OCI-LY7 (cell line): ENCODE data around the gene THSD7A. TPM values are rescaled to one million over a fixed set of nuclear protein-coding genes. Genes with fewer than 3 reads are reported as not detected.

Source experiments
- BruUV-seq: library from RNA; stranded (reverse); fragments of 400-500 nt; replicated peaks from 2 replicates; lab custom pipeline; 2021; lab: Mats Ljungman, UMichigan
- CTCF ChIA-PET: fragments of 300-600 bp; sonication (Branson Sonifier 250); formaldehyde crosslinking; loops from one replicate; lab custom pipeline; 2022; ENCODE audit warnings: antibody characterized with exemption; ENCODE audit not compliant: unreplicated experiment; lab: Charles Lee
- POLR2A ChIA-PET: fragments of 300-600 bp; sonication (Branson Sonifier 250); formaldehyde crosslinking; loops from one replicate; lab custom pipeline; 2022; ENCODE audit warnings: antibody characterized with exemption; lab: Charles Lee
- DNase-seq: peaks from one replicate; pipeline ENCODE4 v3.0.0-alpha.2; 2015; ENCODE audit warnings: low spot score
- H2AFZ ChIP-seq: fragments of 200-600 bp; sonication (generic), shearing (Covaris generic); 2 replicates; pipeline ENCODE4 v1.6.1; 2014; ENCODE audit warnings: mild to moderate bottlenecking, antibody characterized with exemption, low read length, moderate library complexity
- H3K27ac ChIP-seq: fragments of 200-600 bp; sonication (generic); 2 replicates; pipeline ENCODE4 v1.5.1; 2014; ENCODE audit warnings: mixed run types, low read depth, mild to moderate bottlenecking, moderate library complexity, low read length, inconsistent platforms; ENCODE audit not compliant: poor library complexity, severe bottlenecking
- H3K36me3 ChIP-seq: fragments of 200-600 bp; sonication (generic); 2 replicates; pipeline ENCODE4 v1.6.1; 2014; ENCODE audit warnings: mild to moderate bottlenecking, antibody characterized with exemption, low read length, moderate library complexity, mixed read lengths; ENCODE audit not compliant: insufficient read depth
- H3K4me1 ChIP-seq: fragments of 200-600 bp; sonication (generic); 2 replicates; pipeline ENCODE4 v1.5.1; 2014; ENCODE audit warnings: mild to moderate bottlenecking, low read length; ENCODE audit not compliant: insufficient read depth, poor library complexity, severe bottlenecking
- H3K4me2 ChIP-seq: fragments of 200-600 bp; sonication (generic); 2 replicates; pipeline ENCODE4 v1.6.1; 2014; ENCODE audit warnings: mild to moderate bottlenecking, low read length
- H3K4me3 ChIP-seq: fragments of 200-600 bp; sonication (generic); 2 replicates; pipeline ENCODE4 v1.5.1; 2014; ENCODE audit warnings: mild to moderate bottlenecking, low read depth, low read length; ENCODE audit not compliant: poor library complexity, severe bottlenecking
- H3K79me2 ChIP-seq: fragments of 200-600 bp; sonication (generic); 2 replicates; pipeline ENCODE4 v1.6.1; 2016; ENCODE audit warnings: low read depth, mild to moderate bottlenecking, low read length, moderate library complexity, mixed read lengths; ENCODE audit not compliant: insufficient read depth
- H3K9me2 ChIP-seq: fragments of 200-600 bp; sonication (generic); 2 replicates; pipeline ENCODE4 v1.6.1; 2016; ENCODE audit warnings: mild to moderate bottlenecking, low read length, mixed read lengths; ENCODE audit not compliant: insufficient read depth
- H3K9me3 ChIP-seq: fragments of 200-600 bp; sonication (generic); 2 replicates; pipeline ENCODE4 v1.6.1; 2014; ENCODE audit warnings: mild to moderate bottlenecking, mixed run types, low read length, mixed read lengths
- H4K20me1 ChIP-seq: fragments of 200-600 bp; sonication (generic); 2 replicates; pipeline ENCODE4 v1.6.1; 2014; ENCODE audit warnings: mild to moderate bottlenecking, antibody characterized with exemption, low read length, moderate library complexity, mixed read lengths; ENCODE audit not compliant: insufficient read depth
- CTCF ChIP-seq: fragments of 200-600 bp; sonication (generic); conservative IDR thresholded peaks from 2 replicates; pipeline ENCODE4 v1.5.1; 2014; ENCODE audit warnings: mild to moderate bottlenecking, antibody characterized with exemption, low read length, moderate library complexity, mixed read lengths
- EZH2phosphoT487 ChIP-seq: fragments of 200-600 bp; sonication (generic); IDR thresholded peaks from 2 replicates; pipeline ENCODE4 v1.6.1; 2018; ENCODE audit warnings: low read depth, borderline replicate concordance, mild to moderate bottlenecking, mixed run types, antibody characterized with exemption, low read length, moderate library complexity, mixed read lengths
- intact Hi-C: fragments of 100-400 bp; cut with micrococcal nuclease; formaldehyde crosslinking; loops from one replicate; pipeline ENCODE4 v1.10.0; 2022; ENCODE audit not compliant: unreplicated experiment
- total RNA-seq, 2 experiments: library from RNA; depleted of rRNA in 1 of 2; stranded (reverse); fragments of >200 nt in 1 of 2; shearing (Covaris generic) in 1 of 2; gene quantifications; 2 replicates each; pipeline ENCODE4 v1.2.3, GENCODE V29; 2014 to 2022

The THSD7A gene
- total RNA-seq, 2 experiments from 2014 or later = 0.13 TPM; not detected in 1

GRCh38 chr7:11437994-11438393 is 394.0 kb downstream of the THSD7A start:
- CTCF ChIA-PET = no interaction called here
- no peak overlapping the region for H2AFZ ChIP-seq
- H3K4me2 ChIP-seq = no peak overlapping the region
- POLR2A ChIA-PET = interaction anchor here (1.0 kb wide), 1 partner anchor 110 kb away, joined by 3 read pairs; no protein-coding TSS in a partner anchor
- no peaks in the 10 kb centered on the region for H4K20me1 ChIP-seq
- intact Hi-C loops = no loop called here
- H3K4me1 ChIP-seq = no peaks in the 10 kb centered on the region
- DNase-seq = no peak
- H3K9me3 ChIP-seq = no peaks in the 10 kb centered on the region
- no peaks in the 10 kb centered on the region for H3K36me3 ChIP-seq
- H3K79me2 ChIP-seq = no peaks in the 10 kb centered on the region
- no TSS peak for BruUV-seq
- TF ChIP-seq CTCF (no peak), EZH2phosphoT487 (no peak)
- no peaks in the 10 kb centered on the region for H3K9me2 ChIP-seq
- no peak overlapping the region for H3K27ac ChIP-seq
- H3K4me3 ChIP-seq = no peak overlapping the region

GRCh38 chr7:11436773-11437524 is 395.0 kb downstream of the THSD7A start:
- Histone ChIP-seq H2AFZ (no peak overlapping the region), H3K4me1 (no peaks in the 10 kb centered on the region), H3K27ac (no peak overlapping the region), H3K4me2 (no peak overlapping the region), H3K36me3 (no peaks in the 10 kb centered on the region), H3K9me3 (no peaks in the 10 kb centered on the region), H3K4me3 (no peak overlapping the region), H3K9me2 (no peaks in the 10 kb centered on the region), H4K20me1 (no peaks in the 10 kb centered on the region), H3K79me2 (no peaks in the 10 kb centered on the region)
- DNase-seq = no peak
- intact Hi-C loops = no loop called here
- CTCF ChIA-PET = no interaction called here
- POLR2A ChIA-PET = no interaction called here
- no peak for TF ChIP-seq CTCF
- no peak for TF ChIP-seq EZH2phosphoT487
- no TSS peak for BruUV-seq

GRCh38 chr7:11436316-11436715 is 395.7 kb downstream of the THSD7A start:
- CTCF ChIA-PET = no interaction called here

More at GRCh38 chr7:11436316-11436715, 395.7 kb downstream of the THSD7A start:
- Histone ChIP-seq H3K9me2 (no peaks in the 10 kb centered on the region), H3K36me3 (no peaks in the 10 kb centered on the region), H2AFZ (no peak overlapping the region), H3K9me3 (no peaks in the 10 kb centered on the region), H3K27ac (no peak overlapping the region), H3K4me2 (no peak overlapping the region), H3K79me2 (no peaks in the 10 kb centered on the region), H3K4me3 (no peak overlapping the region), H3K4me1 (no peaks in the 10 kb centered on the region), H4K20me1 (no peaks in the 10 kb centered on the region)
- DNase-seq = no peak
- POLR2A ChIA-PET = no interaction called here
- no TSS peak for BruUV-seq
- TF ChIP-seq EZH2phosphoT487 = no peak
- no peak for TF ChIP-seq CTCF
- intact Hi-C loops = no loop called here
